Endothelial cell (in vitro differentiated cells): ENCODE data around the gene RIMS4. TPM values are rescaled to one million over a fixed set of nuclear protein-coding genes. Genes with fewer than 3 reads are reported as not detected.

Experiments
- DNase-seq: peaks from one replicate; pipeline ENCODE4 v3.0.0; 2021; ENCODE audit warnings: low spot score
- H3K27ac Mint-ChIP-seq: one replicate; pipeline ENCODE4 v1.8.0; 2021; ENCODE audit warnings: mixed read lengths, inconsistent platforms; ENCODE audit not compliant: unreplicated experiment
- H3K27me3 Mint-ChIP-seq: one replicate; pipeline ENCODE4 v1.8.0; 2021; ENCODE audit warnings: mild to moderate bottlenecking, moderate library complexity, mixed read lengths, inconsistent platforms; ENCODE audit not compliant: unreplicated experiment
- H3K36me3 Mint-ChIP-seq: one replicate; pipeline ENCODE4 v1.8.0; 2021; ENCODE audit warnings: mild to moderate bottlenecking, low read depth, mixed read lengths, inconsistent platforms; ENCODE audit not compliant: unreplicated experiment
- H3K4me1 Mint-ChIP-seq: one replicate; pipeline ENCODE4 v1.8.0; 2021; ENCODE audit warnings: mild to moderate bottlenecking, mixed read lengths, inconsistent platforms; ENCODE audit not compliant: unreplicated experiment
- H3K4me3 Mint-ChIP-seq: one replicate; pipeline ENCODE4 v1.8.0; 2021; ENCODE audit warnings: mild to moderate bottlenecking, mixed read lengths, inconsistent platforms; ENCODE audit not compliant: unreplicated experiment
- H3K9me3 Mint-ChIP-seq: one replicate; pipeline ENCODE4 v1.8.0; 2021; ENCODE audit warnings: mixed read lengths, inconsistent platforms; ENCODE audit not compliant: unreplicated experiment
- total RNA-seq: library from RNA; stranded (reverse); fragmentation: NEBNext Ultra II Directional; extraction: Animal tissue kit (Norgen Biotek cat#: 25700); gene quantifications from one replicate; pipeline ENCODE4 v1.2.1, GENCODE V29; 2021; ENCODE audit not compliant: unreplicated experiment
- TF ChIP-seq, protein P1 (sequence below): fragments of 200-600 bp; sonication (generic); IDR thresholded peaks from one replicate; pipeline ENCODE4 v1.5.0; 2021; ENCODE audit warnings: antibody characterized with exemption; ENCODE audit not compliant: unreplicated experiment

Gene RIMS4
- total RNA-seq, 1 donor from 2014 or later = 0.10 TPM

DNA sequence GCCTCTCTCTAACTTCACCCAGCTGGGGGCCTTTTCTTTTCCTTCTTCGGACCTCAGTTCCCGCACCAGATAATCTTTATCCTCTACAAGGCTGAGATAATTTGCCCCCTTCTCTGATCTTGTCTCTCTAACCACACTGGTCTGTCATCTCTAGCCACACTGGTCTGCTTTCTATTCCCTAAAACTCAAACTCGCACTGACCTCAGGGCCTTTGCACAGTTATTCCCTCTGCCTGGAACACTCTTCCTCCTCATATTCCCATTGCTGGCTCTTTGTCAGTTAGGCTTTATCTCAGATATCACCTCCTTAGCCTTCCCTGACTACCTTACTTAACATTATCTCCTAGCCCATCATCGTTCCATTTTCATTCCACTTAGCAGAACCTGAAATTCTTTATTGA lies 7.6 kb downstream of the RIMS4 start:
- Mint-ChIP-seq H3K4me1 (no peaks in the 10 kb centered on the region), H3K9me3 (no peaks in the 10 kb centered on the region), H3K27ac (no peak overlapping the region), H3K36me3 (no peaks in the 10 kb centered on the region), H3K27me3 (peaks cover 8% of the 10 kb centered on the region), H3K4me3 (no peak overlapping the region)
- DNase-seq = no peak
- TF ChIP-seq, protein P1, sequence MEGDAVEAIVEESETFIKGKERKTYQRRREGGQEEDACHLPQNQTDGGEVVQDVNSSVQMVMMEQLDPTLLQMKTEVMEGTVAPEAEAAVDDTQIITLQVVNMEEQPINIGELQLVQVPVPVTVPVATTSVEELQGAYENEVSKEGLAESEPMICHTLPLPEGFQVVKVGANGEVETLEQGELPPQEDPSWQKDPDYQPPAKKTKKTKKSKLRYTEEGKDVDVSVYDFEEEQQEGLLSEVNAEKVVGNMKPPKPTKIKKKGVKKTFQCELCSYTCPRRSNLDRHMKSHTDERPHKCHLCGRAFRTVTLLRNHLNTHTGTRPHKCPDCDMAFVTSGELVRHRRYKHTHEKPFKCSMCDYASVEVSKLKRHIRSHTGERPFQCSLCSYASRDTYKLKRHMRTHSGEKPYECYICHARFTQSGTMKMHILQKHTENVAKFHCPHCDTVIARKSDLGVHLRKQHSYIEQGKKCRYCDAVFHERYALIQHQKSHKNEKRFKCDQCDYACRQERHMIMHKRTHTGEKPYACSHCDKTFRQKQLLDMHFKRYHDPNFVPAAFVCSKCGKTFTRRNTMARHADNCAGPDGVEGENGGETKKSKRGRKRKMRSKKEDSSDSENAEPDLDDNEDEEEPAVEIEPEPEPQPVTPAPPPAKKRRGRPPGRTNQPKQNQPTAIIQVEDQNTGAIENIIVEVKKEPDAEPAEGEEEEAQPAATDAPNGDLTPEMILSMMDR = no peak

DNA sequence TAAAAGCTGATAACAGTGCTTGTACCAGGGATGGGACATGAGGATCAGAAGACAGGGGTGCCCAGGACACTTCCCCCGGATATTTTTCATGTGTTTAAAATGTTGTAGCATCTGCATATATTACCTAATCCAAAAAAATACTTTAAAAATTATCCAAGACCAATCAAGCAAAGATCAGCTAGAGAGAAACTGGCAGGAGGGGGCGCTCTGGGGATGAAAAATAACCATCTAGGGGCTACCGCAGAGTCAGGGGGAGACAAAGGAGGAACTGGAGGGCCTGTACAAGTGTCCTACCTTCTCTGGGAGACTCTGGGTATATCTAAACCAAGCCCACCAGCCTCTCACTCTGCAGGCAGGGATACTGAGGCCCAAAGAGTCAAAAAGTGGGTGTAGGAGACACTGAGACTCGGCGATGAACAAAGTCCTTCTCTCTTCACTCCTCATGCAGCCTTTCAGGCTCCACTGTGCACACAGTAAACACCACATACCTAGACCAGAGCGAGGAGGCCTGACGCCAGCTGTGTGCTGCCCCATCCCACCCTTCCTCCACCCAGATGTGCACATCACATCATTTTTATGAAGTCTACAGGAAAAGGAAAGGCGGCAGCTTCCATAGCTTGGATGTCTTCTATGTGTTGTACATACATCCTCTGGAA lies 9.8 kb downstream of the RIMS4 start:
- Mint-ChIP-seq H3K27me3 (peaks cover 5% of the 10 kb centered on the region), H3K27ac (no peak overlapping the region), H3K36me3 (no peaks in the 10 kb centered on the region), H3K9me3 (no peaks in the 10 kb centered on the region), H3K4me1 (no peaks in the 10 kb centered on the region), H3K4me3 (no peak overlapping the region)
- TF ChIP-seq, protein P1 = no peak
- DNase-seq = peak; percentile 33

DNA sequence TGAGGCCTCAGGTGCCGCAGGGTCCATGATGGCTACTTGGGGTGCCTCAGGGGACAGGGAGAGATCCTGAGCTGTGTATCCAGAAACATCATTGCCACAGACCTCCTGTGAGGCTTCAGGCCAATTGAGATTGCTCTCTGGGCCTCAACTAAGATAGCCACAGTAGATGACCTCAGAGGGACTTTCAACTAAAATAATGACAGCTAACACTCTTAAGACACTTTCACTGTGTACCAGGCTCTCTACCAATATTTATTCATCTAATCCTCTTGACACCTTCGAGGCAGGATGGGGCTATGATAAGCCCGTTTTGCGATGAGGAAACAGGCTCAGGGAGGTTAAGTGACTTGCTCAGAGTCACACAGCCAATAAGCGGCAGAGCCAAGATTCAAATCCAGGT lies 10.7 kb downstream of the RIMS4 start:
- TF ChIP-seq, protein P1 = no peak
- no peaks in the 10 kb centered on the region for H3K9me3 Mint-ChIP-seq
- no peak for DNase-seq
- no peaks in the 10 kb centered on the region for H3K36me3 Mint-ChIP-seq
- H3K4me3 Mint-ChIP-seq = no peak overlapping the region
- H3K27ac Mint-ChIP-seq = no peak overlapping the region
- no peaks in the 10 kb centered on the region for H3K4me1 Mint-ChIP-seq
- peaks cover 5% of the 10 kb centered on the region for H3K27me3 Mint-ChIP-seq

DNA sequence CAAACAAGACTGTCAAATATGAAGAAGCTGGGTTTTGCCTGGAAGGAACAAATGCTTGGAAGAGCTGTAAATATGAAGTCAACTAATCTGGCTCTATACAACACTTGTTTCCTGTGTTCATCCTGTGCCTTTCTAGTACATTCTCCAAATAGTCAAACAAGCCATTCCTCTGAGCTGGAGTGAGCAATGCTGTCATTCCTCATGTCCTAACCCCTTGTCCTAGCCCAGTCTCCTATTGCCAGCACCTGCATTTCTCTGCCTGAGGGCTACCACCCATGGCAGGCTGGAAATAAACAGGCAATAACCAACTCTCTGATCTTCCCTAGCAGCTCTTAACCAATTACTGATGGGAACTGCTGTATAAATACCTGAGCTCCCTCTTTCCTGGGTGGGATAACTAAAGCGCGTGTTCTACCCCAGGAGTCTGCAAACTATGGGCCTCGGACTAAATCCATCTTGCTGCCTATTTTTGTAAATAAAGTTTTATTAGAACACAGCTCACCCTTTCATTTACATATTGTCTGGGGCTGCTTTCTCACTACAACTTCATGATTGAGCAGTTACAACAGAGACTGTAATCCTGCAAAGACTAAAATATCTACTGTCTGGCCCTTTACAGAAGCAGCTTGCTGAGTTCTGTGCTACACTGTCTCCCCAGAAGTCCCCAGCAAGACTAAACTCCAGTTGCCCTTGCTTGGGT lies 13.4 kb downstream of the RIMS4 start:
- no peak overlapping the region for H3K27ac Mint-ChIP-seq

More for the DNA sequence above, 13.4 kb downstream of the RIMS4 start:
- H3K36me3 Mint-ChIP-seq = no peaks in the 10 kb centered on the region
- no peaks in the 10 kb centered on the region for H3K9me3 Mint-ChIP-seq
- TF ChIP-seq, protein P1 = no peak
- H3K4me1 Mint-ChIP-seq = no peaks in the 10 kb centered on the region
- peaks cover 2% of the 10 kb centered on the region for H3K27me3 Mint-ChIP-seq
- no peak overlapping the region for H3K4me3 Mint-ChIP-seq
- no peak for DNase-seq
